HG03558 (cell line): ENCODE data around the gene ITGA5.

Experiments
- ATAC-seq: cut with Tn5 transposase; IDR thresholded peaks from one replicate; pipeline ENCODE4 v1.9.1; 2021; ENCODE audit warnings: moderate number of reproducible peaks; ENCODE audit not compliant: unreplicated experiment; ENCODE audit errors: extremely low read depth

The ITGA5 gene

GRCh38 chr12:54431911-54432814 is 13.1 kb upstream of the ITGA5 start:
- no peak for ATAC-seq

DNA sequence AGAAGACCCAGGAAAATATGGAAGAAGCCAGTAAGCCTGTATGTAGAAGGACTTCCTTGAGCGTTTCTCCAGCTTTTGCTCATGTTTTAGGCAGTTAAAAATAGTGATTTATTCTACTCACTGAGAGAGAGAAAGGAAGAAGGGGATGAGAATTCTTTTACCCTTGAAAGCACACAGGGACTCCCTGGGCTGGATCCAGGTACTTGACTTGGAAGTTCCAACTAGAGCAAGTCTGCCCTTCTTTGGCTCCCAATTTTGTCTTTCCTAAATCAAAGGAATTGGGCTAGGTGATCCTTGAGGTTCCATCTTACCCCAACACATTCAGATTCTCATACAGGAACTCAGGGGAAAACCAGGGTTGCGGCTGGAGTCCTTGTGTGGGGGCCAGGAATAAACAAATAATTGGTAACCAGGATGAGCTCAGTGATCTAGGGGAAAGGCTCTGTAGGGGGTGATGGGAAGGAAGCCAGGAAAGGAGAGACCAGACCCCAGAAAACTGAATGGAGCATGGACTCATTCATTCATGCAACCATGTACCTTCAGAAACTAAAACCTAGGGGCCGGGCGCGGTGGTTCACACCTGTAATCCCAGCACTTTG is 11.5 kb upstream of the ITGA5 start:
- ATAC-seq = no peak

- no peak for ATAC-seq
Measured at GRCh38 chr12:54429014-54429471, 10.0 kb upstream of the ITGA5 start.

GRCh38 chr12:54428050-54429013 is 9.3 kb upstream of the ITGA5 start:
- ATAC-seq = no peak

- no peak for ATAC-seq
Measured at GRCh38 chr12:54427106-54427505, 8.0 kb upstream of the ITGA5 start.

- ATAC-seq = no peak
Measured at GRCh38 chr12:54426690-54427089, 7.6 kb upstream of the ITGA5 start.

DNA sequence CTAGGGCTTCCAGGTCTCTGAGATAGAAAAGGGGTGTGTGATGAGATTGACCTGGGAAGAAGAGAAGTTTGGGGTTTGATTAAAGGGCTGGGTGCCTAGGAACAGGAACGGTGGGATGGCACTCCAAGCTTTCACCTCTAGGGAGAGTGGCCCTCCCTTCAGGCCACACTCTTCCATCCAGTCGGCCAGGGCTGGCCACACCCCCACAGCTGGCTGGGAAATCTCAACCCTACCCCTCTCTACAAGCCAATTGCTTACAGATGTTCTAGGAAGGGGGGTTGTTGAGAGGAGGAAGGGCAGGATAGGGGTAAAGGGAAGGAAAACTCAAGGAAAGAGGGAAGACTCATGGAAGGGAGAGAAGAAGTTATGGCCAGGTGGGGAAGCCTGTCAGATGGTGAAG is 6.6 kb upstream of the ITGA5 start:
- no peak for ATAC-seq

- no peak for ATAC-seq
Measured at GRCh38 chr12:54424224-54424623, 5.2 kb upstream of the ITGA5 start.

GRCh38 chr12:54423816-54424150 is 4.7 kb upstream of the ITGA5 start:
- no peak for ATAC-seq

- no peak for ATAC-seq
Measured at GRCh38 chr12:54421879-54422250, 2.8 kb upstream of the ITGA5 start.

DNA sequence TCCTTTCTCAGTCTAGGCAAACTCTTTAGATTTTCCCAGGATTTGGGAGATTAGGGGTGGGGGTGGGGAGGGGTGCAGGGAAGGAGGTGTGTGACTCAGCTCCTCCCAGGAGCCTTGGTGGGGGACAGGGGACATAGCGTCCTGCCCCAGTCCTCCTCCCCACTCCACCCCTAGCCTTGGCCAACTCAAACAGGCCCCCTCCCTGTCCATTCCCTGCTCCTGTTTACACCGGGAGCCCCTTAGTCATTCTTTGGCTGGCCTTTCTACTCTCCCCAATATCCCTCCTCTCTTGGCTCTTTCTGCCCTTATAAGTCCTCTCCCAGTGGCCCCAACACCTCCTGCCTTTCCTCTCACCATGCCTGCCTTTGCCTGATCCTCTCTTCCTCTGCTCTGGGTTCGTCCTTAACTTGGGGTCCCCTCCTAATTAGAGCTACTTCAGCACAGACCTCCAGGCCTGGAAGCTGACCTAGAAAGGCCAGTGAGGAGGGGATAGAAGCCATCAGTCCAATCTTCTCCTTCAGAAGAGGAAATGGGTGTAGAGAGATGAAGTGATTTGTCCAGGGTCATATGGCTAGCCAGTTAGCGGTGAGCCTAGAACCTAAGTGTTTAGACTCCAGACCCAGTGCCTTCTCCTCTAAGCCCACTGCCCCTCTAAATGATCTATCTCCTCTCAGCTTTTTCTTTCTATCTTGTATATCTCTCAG is 2.3 kb upstream of the ITGA5 start:
- no peak for ATAC-seq

DNA sequence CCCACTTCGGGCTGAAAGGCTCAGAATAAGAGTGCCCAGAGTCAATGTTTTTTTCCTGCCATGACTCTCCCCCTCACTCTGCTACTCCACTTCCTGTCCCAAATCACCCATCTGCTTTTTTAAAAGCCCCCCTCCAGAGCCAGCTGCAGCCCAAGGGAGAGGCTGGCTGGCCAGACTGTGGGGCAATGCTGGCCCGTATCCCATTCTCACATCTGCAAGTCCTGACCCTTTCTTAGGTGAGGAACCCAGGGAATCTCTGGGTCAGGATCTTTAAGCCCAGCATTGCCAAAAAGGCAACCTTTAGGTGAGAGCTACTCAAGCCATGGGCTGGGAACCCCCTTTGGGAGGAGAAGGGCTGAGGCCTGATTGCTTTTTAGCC is 1.7 kb upstream of the ITGA5 start:
- ATAC-seq = no peak

- ATAC-seq = no peak
Measured at GRCh38 chr12:54418441-54419087, 502 bp downstream of the ITGA5 start.

DNA sequence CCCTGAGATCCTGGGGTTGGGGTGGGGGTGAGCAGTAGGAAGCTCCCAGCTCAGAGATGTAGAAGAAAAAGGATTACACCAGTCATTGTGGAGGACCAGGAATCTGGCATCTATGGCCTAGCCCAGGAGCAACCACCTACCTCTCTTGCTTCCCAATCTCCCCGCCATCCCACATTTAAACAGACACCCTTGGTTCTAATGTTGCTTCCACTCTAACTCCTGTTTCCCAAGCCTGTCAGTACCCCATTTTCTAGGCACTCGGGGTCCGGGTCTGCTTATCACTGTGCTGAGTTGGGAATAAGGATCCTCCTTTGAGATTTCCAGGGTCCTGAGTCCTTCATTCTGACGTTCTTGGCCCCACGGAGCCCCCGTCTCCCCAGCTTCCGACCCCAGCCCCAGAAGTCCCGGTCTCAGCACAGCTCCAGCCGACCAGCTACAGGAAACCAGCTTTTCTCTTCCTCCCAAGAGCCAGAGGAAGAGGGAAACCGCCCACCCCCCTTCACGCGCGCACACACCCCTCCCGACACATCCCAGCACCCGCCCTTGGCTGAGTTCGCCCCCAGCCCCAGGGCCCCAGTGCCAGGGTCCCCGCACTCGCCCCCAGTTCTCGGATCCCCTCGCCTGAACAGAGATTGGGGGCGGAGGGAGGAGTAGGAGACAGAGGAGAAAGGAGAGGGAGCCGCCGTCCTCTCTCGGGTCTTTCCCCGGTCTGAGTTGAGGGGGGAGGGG is 1.2 kb downstream of the ITGA5 start:
- no peak for ATAC-seq

- no peak for ATAC-seq
Measured at GRCh38 chr12:54416687-54417603, 2.1 kb downstream of the ITGA5 start.

GRCh38 chr12:54415221-54415929 is 3.7 kb downstream of the ITGA5 start:
- ATAC-seq = no peak
